Measurements from ENCODE around the gene OR10K2. TPM values are rescaled to one million over a fixed set of nuclear protein-coding genes. Genes with fewer than 3 reads are reported as not detected.

OR10K2 gene
- total and polyA plus RNA-seq, 9 of the 15 experiments (the other 6 are each of a cell fraction or from before 2014, with no cell fraction given): not detected

- Histone ChIP-seq H3K79me2 (ENCODE audit: control insufficient read depth, insufficient read depth, low read length) (no peaks in the 10 kb centered on the region), H3K4me2 (ENCODE audit: insufficient read depth, low read length) (no peak within 1 kb of the TSS), H2AFZ (ENCODE audit: low read depth, low read length) (no peak within 1 kb of the TSS), H3K9me3 (replicated peaks; ENCODE audit: control insufficient read depth, insufficient read depth, low read depth, low read length) (no peaks in the 10 kb centered on the region), H3K27ac (ENCODE audit: extremely low read depth, low read depth, low read length) (no peak within 1 kb of the TSS), H3K9me1 (ENCODE audit: control insufficient read depth, insufficient read depth, low read length) (no peaks in the 10 kb centered on the region), H3K36me3 (ENCODE audit: control insufficient read depth, insufficient read depth, low read length) (no peaks in the 10 kb centered on the region), H3K4me3 (no peak within 1 kb of the TSS), H3K9ac (ENCODE audit: insufficient read depth in 1 of 2, low read depth in 2 of 2, low read length in 2 of 2) (no peak within 1 kb of the TSS), H4K20me1 (replicated peaks; ENCODE audit: control insufficient read depth, insufficient read depth, low read length) (no peaks in the 10 kb centered on the region), H3K27me3 (ENCODE audit: control insufficient read depth in 2 of 2, insufficient read depth in 2 of 2, low read length in 2 of 2) (no peaks in the 10 kb centered on the region), H3K4me1 (replicated peaks in 1 of 2; ENCODE audit: control insufficient read depth in 2 of 2, insufficient read depth in 2 of 2, low read length in 2 of 2) (no peaks in the 10 kb centered on the region)
- TF ChIP-seq, protein P1, sequence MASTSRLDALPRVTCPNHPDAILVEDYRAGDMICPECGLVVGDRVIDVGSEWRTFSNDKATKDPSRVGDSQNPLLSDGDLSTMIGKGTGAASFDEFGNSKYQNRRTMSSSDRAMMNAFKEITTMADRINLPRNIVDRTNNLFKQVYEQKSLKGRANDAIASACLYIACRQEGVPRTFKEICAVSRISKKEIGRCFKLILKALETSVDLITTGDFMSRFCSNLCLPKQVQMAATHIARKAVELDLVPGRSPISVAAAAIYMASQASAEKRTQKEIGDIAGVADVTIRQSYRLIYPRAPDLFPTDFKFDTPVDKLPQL (IDR thresholded peaks at IDR 0.05; ENCODE audit: extremely low read depth, insufficient read length): no peak
- TF ChIP-seq ID3 (CRISPR knock-in tag; IDR thresholded peaks at IDR 0.05) (no peak), ID3 (tag; IDR thresholded peaks at IDR 0.05) (no peak), RB1 (IDR thresholded peaks at IDR 0.05; ENCODE audit: low read depth) (no peak), EHMT2 (IDR thresholded peaks at IDR 0.05) (no peak), ZNF121 (CRISPR knock-in tag; conservative IDR thresholded peaks at IDR 0.05) (no peak)
- CTCF ChIA-PET (ENCODE audit: low intra/inter-chr PET ratio): no interaction called here
- POLR2A ChIA-PET: interaction anchor here (0.7 kb wide), 1 partner anchor 281 kb away, joined by 3 read pairs; no protein-coding TSS in a partner anchor
- FAIRE-seq: no peak
- intact Hi-C loops (cut with micrococcal nuclease) (no loop called here), in situ Hi-C loops (cut with MboI) (no loop called here)
- no peak for ATAC-seq
- 0% methylated on average over 5 of the region's 5 CpGs for WGBS (ENCODE audit: insufficient coverage, low coverage, missing lambda C conversion rate)
- BruUV-seq (replicated peaks): no TSS peak
- DNase-seq (ENCODE audit: extremely low read depth in 1 of 4, low spot score in 3 of 4): no peak
Measured at GRCh38 chr1:158398818-158399514, 27.1 kb downstream of the OR10K2 start, which contains the start of gene OR10T2. OR10T2 (minus strand) TSS chr1:158399466; CDS start chr1:158399466, 0 bp downstream.
